ENCODE data around the gene NAALADL2.

DNA sequence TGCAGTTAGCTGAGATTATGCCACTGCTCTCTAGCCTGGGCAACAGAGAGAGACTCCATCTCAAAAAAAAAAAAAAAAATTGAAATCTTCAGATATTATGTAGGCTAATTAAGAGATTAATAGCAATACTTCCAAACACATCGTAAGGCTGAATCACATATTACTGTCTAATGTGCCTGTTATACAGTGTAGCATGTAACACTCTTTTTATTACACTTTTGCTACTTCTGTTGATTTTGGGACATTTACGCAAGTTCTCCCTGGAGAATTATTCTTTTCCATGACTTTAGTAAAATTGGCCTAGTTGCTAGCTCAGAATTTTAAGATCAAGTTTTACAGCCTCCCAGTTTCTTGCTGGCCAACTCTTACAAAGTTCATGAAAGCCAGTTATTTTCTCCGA, 605.2 kb downstream of the NAALADL2 start:
- TF ChIP-seq, protein P1, sequence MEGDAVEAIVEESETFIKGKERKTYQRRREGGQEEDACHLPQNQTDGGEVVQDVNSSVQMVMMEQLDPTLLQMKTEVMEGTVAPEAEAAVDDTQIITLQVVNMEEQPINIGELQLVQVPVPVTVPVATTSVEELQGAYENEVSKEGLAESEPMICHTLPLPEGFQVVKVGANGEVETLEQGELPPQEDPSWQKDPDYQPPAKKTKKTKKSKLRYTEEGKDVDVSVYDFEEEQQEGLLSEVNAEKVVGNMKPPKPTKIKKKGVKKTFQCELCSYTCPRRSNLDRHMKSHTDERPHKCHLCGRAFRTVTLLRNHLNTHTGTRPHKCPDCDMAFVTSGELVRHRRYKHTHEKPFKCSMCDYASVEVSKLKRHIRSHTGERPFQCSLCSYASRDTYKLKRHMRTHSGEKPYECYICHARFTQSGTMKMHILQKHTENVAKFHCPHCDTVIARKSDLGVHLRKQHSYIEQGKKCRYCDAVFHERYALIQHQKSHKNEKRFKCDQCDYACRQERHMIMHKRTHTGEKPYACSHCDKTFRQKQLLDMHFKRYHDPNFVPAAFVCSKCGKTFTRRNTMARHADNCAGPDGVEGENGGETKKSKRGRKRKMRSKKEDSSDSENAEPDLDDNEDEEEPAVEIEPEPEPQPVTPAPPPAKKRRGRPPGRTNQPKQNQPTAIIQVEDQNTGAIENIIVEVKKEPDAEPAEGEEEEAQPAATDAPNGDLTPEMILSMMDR (conservative IDR thresholded peaks at IDR 0.05; ENCODE audit: low read depth, low read length) = no peak
- TF ChIP-seq POLR2A (IDR thresholded peaks at IDR 0.05; ENCODE audit: low read depth, low read length) = no peak
- TF ChIP-seq CEBPB (IDR thresholded peaks at IDR 0.05; ENCODE audit: low read depth, low read length) = no peak
- TF ChIP-seq CHD1 (IDR thresholded peaks at IDR 0.05; ENCODE audit: low read depth, low read length) = no peak
- TF ChIP-seq MAZ (IDR thresholded peaks at IDR 0.05; ENCODE audit: borderline replicate concordance, low read depth, low read length) = no peak
- TF ChIP-seq, protein P2, sequence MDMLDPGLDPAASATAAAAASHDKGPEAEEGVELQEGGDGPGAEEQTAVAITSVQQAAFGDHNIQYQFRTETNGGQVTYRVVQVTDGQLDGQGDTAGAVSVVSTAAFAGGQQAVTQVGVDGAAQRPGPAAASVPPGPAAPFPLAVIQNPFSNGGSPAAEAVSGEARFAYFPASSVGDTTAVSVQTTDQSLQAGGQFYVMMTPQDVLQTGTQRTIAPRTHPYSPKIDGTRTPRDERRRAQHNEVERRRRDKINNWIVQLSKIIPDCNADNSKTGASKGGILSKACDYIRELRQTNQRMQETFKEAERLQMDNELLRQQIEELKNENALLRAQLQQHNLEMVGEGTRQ (IDR thresholded peaks at IDR 0.05; ENCODE audit: low read depth, low read length) = no peak
- no peak for TF ChIP-seq RAD21 (IDR thresholded peaks at IDR 0.05; ENCODE audit: low read length)

Data from IMR-90 (cell line).